Gastrocnemius medialis (tissue), 4 donors: ENCODE results near the gene SMURF2. TPM values are rescaled to one million over a fixed set of nuclear protein-coding genes. Genes with fewer than 3 reads are reported as not detected.

Experiments used
- ATAC-seq, 2 donors: fragments of 150-250 bp; one replicate each; pipeline ENCODE4 v1.9.1; 2016
- DNase-seq, 2 donors: peaks; one replicate each; pipeline ENCODE4 v3.0.0-alpha.2; 2019
- H3K27ac ChIP-seq, 4 donors: fragments of 200-600 bp; sonication (generic); 1 replicate in 1 of 4; 2 replicates in 3 of 4; pipeline ENCODE4 v1.5.1; 2016 to 2018; ENCODE audit warnings: mild to moderate bottlenecking in 2 of 4, moderate library complexity in 1 of 4
- H3K27me3 ChIP-seq, 3 donors: fragments of 200-600 bp; sonication (generic) in 2 of 3; 1 replicate in 1 of 3; 2 replicates in 2 of 3; pipeline versions ENCODE4 v1.5.1 to v1.6.0; 2016 to 2019; ENCODE audit warnings: mild to moderate bottlenecking in 1 of 3, moderate library complexity in 1 of 3
- H3K36me3 ChIP-seq, 2 donors: fragments of 200-600 bp; sonication (generic) in 1 of 2; one replicate each; pipeline ENCODE4 v1.5.1; 2017 to 2018
- H3K4me1 ChIP-seq, 2 donors: fragments of 200-600 bp; sonication (generic) in 1 of 2; one replicate each; pipeline ENCODE4 v1.5.1; 2016 to 2017; ENCODE audit warnings: mild to moderate bottlenecking in 2 of 2
- H3K4me3 ChIP-seq, 4 donors: fragments of 200-600 bp; sonication (generic) in 3 of 4; 1 replicate in 1 of 4; 2 replicates in 3 of 4; pipeline ENCODE4 v1.5.1; 2016 to 2019; ENCODE audit warnings: mild to moderate bottlenecking in 2 of 4
- H3K9me3 ChIP-seq, 3 donors: fragments of 200-600 bp; sonication (generic) in 2 of 3; 1 replicate in 1 of 3; 2 replicates in 2 of 3; pipeline ENCODE4 v1.5.1; 2016 to 2019
- CTCF ChIP-seq, 5 experiments: fragments of 450-650 bp in 3 of 5; fragments of 200-600 bp in 2 of 5; sonication (generic) in 2 of 5; IDR thresholded peaks in 4 of 5; conservative IDR thresholded peaks in 1 of 5; 1 replicate in 4 of 5; 2 replicates in 1 of 5; pipeline ENCODE4 v1.5.1; 2016 to 2019; ENCODE audit warnings: antibody characterized with exemption in 5 of 5, mild to moderate bottlenecking in 3 of 5, moderate library complexity in 3 of 5
- POLR2A ChIP-seq, 2 donors: fragments of 450-650 bp; IDR thresholded peaks; one replicate each; pipeline ENCODE4 v1.6.1; 2017; ENCODE audit warnings: antibody characterized with exemption in 2 of 2, mild to moderate bottlenecking in 2 of 2, moderate library complexity in 2 of 2
- in situ Hi-C, 4 donors: fragments of 200-750 bp; cut with MboI; loops; one replicate each; pipeline versions ENCODE4 v1.15.0 to v1.8.0; 2017; ENCODE audit warnings: low sequenced_read_pairs in 4 of 4
- intact Hi-C: fragments of 100-400 bp; cut with DNase I; formaldehyde crosslinking; loops from one replicate; pipeline ENCODE4 v1.15.1; 2023; ENCODE audit warnings: low total_unique reads
- total RNA-seq, 4 donors: library from RNA; depleted of rRNA; stranded (reverse); fragments of >200 nt; gene quantifications; one replicate each; pipeline versions ENCODE4 v1.1.0 to v1.2.3, GENCODE V29; 2016

SMURF2 gene
- total RNA-seq, 4 donors from 2014 or later, result 8.9 to 15.3 (median 11.4) TPM

GRCh38 chr17:64554028-64554637 lies 108.0 kb downstream of the SMURF2 start:
- Histone ChIP-seq H3K36me3 (peaks cover 0 to 31% of the 10 kb centered on the region in 2 donors), H3K9me3 (no peaks in the 10 kb centered on the region), H3K4me3 (no peak overlapping the region), H3K27ac (no peak overlapping the region), H3K27me3 (no peaks in the 10 kb centered on the region), H3K4me1 (no peaks in the 10 kb centered on the region)
- DNase-seq (no peak), ATAC-seq (no peak)
- TF ChIP-seq POLR2A (IDR thresholded peaks at IDR 0.05) (no peak), CTCF (IDR thresholded peaks at IDR 0.05 in 4 of 5, conservative IDR thresholded peaks at IDR 0.05 in 1 of 5) (no peak)
- intact Hi-C loops, result no loop called here
- in situ Hi-C loops, result no loop called here

DNA sequence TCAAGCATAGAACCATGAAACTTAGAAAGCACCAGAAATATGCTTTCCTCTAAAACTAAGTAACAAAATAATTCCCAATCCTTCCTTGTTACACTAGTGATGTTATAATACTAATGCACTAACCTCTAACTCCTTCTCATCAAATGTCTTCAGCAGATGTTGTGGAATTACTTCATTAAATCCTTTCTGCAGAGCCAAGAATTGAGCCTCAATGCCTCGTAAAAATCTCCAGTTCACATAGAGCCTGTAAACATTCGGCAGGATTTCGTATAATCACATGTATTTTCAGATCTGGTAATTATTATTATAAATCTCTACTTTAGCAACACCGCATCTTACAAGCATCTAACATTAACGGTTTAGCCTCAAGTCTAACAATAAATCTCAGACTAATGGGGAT lies 110.6 kb downstream of the SMURF2 start:
- Histone ChIP-seq H3K4me1 (no peaks in the 10 kb centered on the region), H3K27me3 (no peaks in the 10 kb centered on the region), H3K4me3 (no peak overlapping the region), H3K9me3 (no peaks in the 10 kb centered on the region), H3K36me3 (peaks cover 0 to 39% of the 10 kb centered on the region in 2 donors), H3K27ac (no peak overlapping the region)
- DNase-seq, result no peak
- TF ChIP-seq POLR2A (IDR thresholded peaks at IDR 0.05) (no peak), CTCF (IDR thresholded peaks at IDR 0.05 in 4 of 5, conservative IDR thresholded peaks at IDR 0.05 in 1 of 5) (no peak)
- no peak for ATAC-seq
- in situ Hi-C loops, result no loop called here
- intact Hi-C loops, result no loop called here

GRCh38 chr17:64547319-64547718 lies 114.8 kb downstream of the SMURF2 start:
- Histone ChIP-seq H3K4me3 (no peak overlapping the region), H3K36me3 (peaks cover 0 to 51% of the 10 kb centered on the region in 2 donors), H3K27ac (no peak overlapping the region), H3K9me3 (no peaks in the 10 kb centered on the region), H3K4me1 (no peaks in the 10 kb centered on the region), H3K27me3 (no peaks in the 10 kb centered on the region)
- DNase-seq (no peak), ATAC-seq (no peak)
- TF ChIP-seq POLR2A (IDR thresholded peaks at IDR 0.05) (no peak), CTCF (IDR thresholded peaks at IDR 0.05 in 4 of 5, conservative IDR thresholded peaks at IDR 0.05 in 1 of 5) (no peak)
- in situ Hi-C loops, result no loop called here
- intact Hi-C loops, result no loop called here

DNA sequence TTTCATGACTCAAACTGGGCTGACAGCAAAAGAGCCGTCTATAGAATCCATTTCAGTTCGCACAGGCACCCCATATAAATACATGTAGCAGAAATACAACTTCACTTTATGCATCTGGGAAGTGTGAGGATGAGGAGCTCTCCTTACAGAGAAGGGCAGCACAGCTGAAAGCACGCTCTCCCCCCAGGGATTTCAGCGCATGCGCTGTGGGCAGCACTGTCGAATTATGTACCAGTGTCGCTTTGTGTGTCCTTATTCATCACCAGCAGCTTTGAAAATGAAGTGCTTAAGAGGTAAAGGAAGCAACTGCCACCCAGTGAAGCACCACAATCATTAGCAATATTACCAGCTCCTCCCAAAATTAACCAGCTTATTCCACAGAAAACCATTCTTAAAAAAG lies 115.4 kb downstream of the SMURF2 start:
- no peak for ATAC-seq
- DNase-seq, result no peak
- TF ChIP-seq CTCF (IDR thresholded peaks at IDR 0.05 in 4 of 5, conservative IDR thresholded peaks at IDR 0.05 in 1 of 5), result no peak
- TF ChIP-seq POLR2A (IDR thresholded peaks at IDR 0.05), result no peak
- H3K4me1 ChIP-seq, result no peaks in the 10 kb centered on the region
- no peak overlapping the region for H3K4me3 ChIP-seq
- peaks cover 0 to 54% of the 10 kb centered on the region in 2 donors for H3K36me3 ChIP-seq
- H3K27me3 ChIP-seq, result no peaks in the 10 kb centered on the region
- in situ Hi-C loops (no loop called here), intact Hi-C loops (no loop called here)
- H3K27ac ChIP-seq, result no peak overlapping the region
- no peaks in the 10 kb centered on the region for H3K9me3 ChIP-seq

GRCh38 chr17:64544742-64545141 lies 117.4 kb downstream of the SMURF2 start:
- intact Hi-C loops, result no loop called here
- in situ Hi-C loops, result no loop called here

More at GRCh38 chr17:64544742-64545141, 117.4 kb downstream of the SMURF2 start:
- no peaks in the 10 kb centered on the region for H3K9me3 ChIP-seq
- H3K27ac ChIP-seq, result no peak overlapping the region
- DNase-seq, result no peak
- no peaks in the 10 kb centered on the region for H3K4me1 ChIP-seq
- H3K27me3 ChIP-seq, result no peaks in the 10 kb centered on the region
- no peak for ATAC-seq
- peaks cover 0 to 63% of the 10 kb centered on the region in 2 donors for H3K36me3 ChIP-seq
- H3K4me3 ChIP-seq, result no peak overlapping the region
- TF ChIP-seq CTCF (IDR thresholded peaks at IDR 0.05 in 4 of 5, conservative IDR thresholded peaks at IDR 0.05 in 1 of 5) (no peak), POLR2A (IDR thresholded peaks at IDR 0.05) (no peak)
